ENCODE data around the gene ZNF106.

DNA sequence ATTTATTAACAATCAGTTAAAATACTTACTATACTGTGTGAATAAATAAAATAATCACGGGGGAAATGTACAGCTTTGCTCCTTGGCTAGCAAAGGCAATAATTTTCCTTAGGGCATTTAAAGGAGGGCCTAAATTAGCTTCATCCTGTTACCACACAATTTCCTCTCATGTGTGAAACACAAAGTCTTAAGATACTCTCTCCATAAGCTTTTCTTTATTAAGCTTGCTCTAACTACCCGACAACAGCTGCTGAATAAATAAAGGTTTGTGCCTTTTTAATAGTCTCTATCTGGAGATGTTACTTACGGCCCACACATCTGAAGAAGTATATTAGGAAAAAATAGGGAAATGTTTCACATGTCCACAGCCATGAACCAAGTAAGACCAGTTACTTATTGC lies 29.7 kb downstream of the ZNF106 start:
- TF ChIP-seq, protein P1, sequence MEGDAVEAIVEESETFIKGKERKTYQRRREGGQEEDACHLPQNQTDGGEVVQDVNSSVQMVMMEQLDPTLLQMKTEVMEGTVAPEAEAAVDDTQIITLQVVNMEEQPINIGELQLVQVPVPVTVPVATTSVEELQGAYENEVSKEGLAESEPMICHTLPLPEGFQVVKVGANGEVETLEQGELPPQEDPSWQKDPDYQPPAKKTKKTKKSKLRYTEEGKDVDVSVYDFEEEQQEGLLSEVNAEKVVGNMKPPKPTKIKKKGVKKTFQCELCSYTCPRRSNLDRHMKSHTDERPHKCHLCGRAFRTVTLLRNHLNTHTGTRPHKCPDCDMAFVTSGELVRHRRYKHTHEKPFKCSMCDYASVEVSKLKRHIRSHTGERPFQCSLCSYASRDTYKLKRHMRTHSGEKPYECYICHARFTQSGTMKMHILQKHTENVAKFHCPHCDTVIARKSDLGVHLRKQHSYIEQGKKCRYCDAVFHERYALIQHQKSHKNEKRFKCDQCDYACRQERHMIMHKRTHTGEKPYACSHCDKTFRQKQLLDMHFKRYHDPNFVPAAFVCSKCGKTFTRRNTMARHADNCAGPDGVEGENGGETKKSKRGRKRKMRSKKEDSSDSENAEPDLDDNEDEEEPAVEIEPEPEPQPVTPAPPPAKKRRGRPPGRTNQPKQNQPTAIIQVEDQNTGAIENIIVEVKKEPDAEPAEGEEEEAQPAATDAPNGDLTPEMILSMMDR (IDR thresholded peaks at IDR 0.05): no peak
- no peak for TF ChIP-seq POLR2A (IDR thresholded peaks at IDR 0.05)
- no peak for TF ChIP-seq POLR2AphosphoS5 (IDR thresholded peaks at IDR 0.05; ENCODE audit: insufficient read depth in 1 of 2, low read depth in 1 of 2)

Data from vagina (tissue), 2 donors.